T-cell (primary cell): ENCODE results near the gene KSR1. TPM values are rescaled to one million over a fixed set of nuclear protein-coding genes. Genes with fewer than 3 reads are reported as not detected.

Experiments used
- ATAC-seq, 4 experiments: fragments of 200-7000 bp in 3 of 4; fragments of 150-1000 bp in 1 of 4; cut with Tn5 transposase; replicated peaks in 1 of 4; 1 replicate in 3 of 4; 2 replicates in 1 of 4; pipeline ENCODE4 v1.10.0; 2021; ENCODE audit warnings: moderate library complexity in 3 of 4, mild to moderate bottlenecking in 2 of 4, moderate number of reproducible peaks in 1 of 4
- CTCF ChIA-PET, 2 donors: fragments of 300-600 bp; sonication (Branson Sonifier 250); formaldehyde crosslinking; loops; one replicate each; lab custom pipeline; 2022; ENCODE audit warnings: antibody characterized with exemption in 2 of 2; lab: Charles Lee
- POLR2A ChIA-PET, 2 donors: fragments of 300-600 bp; sonication (Branson Sonifier 250); formaldehyde crosslinking; loops; one replicate each; lab custom pipeline; 2022; ENCODE audit warnings: antibody characterized with exemption in 2 of 2; lab: Charles Lee
- DNase-seq, 35 experiments: peaks; one replicate each; pipeline versions ENCODE4 v3.0.0 to v3.0.0-alpha.2; 2013 to 2023
- H3K27ac ChIP-seq: one replicate; pipeline ENCODE4 v1.5.1; 2013; ENCODE audit warnings: low read length
- H3K27me3 ChIP-seq, 2 experiments: replicated peaks in 1 of 2; 1 replicate in 1 of 2; 2 replicates in 1 of 2; pipeline versions ENCODE4 v1.6.1 to v1.7.0; 2013; ENCODE audit warnings: low read length in 1 of 2, mixed read lengths in 1 of 2; ENCODE audit not compliant: control insufficient read depth in 2 of 2, insufficient read depth in 2 of 2; ENCODE audit errors: extremely low read depth in 1 of 2
- H3K36me3 ChIP-seq, 2 donors: 1 replicate in 1 of 2; 2 replicates in 1 of 2; pipeline versions ENCODE4 v1.6.1 to v1.7.0; 2013; ENCODE audit warnings: low read length in 1 of 2; ENCODE audit not compliant: control insufficient read depth in 2 of 2, insufficient read depth in 1 of 2; ENCODE audit errors: extremely low read depth in 1 of 2
- H3K4me1 ChIP-seq, 2 experiments: 1 replicate in 1 of 2; 2 replicates in 1 of 2; pipeline versions ENCODE4 v1.6.1 to v1.7.0; 2013; ENCODE audit warnings: low read length in 2 of 2, mixed read lengths in 1 of 2; ENCODE audit not compliant: insufficient read depth in 2 of 2, control insufficient read depth in 1 of 2; ENCODE audit errors: extremely low read depth in 1 of 2
- H3K4me3 ChIP-seq, 2 donors: 1 replicate in 1 of 2; 2 replicates in 1 of 2; pipeline versions ENCODE4 v1.5.1 to v1.7.0; 2013; ENCODE audit warnings: mild to moderate bottlenecking in 2 of 2, low read length in 1 of 2, moderate library complexity in 1 of 2; ENCODE audit not compliant: control insufficient read depth in 1 of 2; ENCODE audit errors: extremely low read depth in 1 of 2
- H3K9me3 ChIP-seq: 2 replicates; pipeline ENCODE4 v1.7.0; 2013
- H3K27ac Mint-ChIP-seq, 2 donors: one replicate each; pipeline ENCODE4 v1.8.0; 2020 to 2021; ENCODE audit warnings: mild to moderate bottlenecking in 2 of 2, mixed read lengths in 2 of 2
- H3K27me3 Mint-ChIP-seq, 2 donors: one replicate each; pipeline ENCODE4 v1.8.0; 2021 to 2022; ENCODE audit warnings: mixed read lengths in 2 of 2
- H3K36me3 Mint-ChIP-seq: one replicate; pipeline ENCODE4 v1.8.0; 2021; ENCODE audit warnings: mixed read lengths
- H3K4me1 Mint-ChIP-seq, 3 donors: one replicate each; pipeline ENCODE4 v1.8.0; 2020 to 2022; ENCODE audit warnings: mixed read lengths in 3 of 3, mild to moderate bottlenecking in 1 of 3
- H3K4me3 Mint-ChIP-seq, 3 donors: one replicate each; pipeline ENCODE4 v1.8.0; 2020 to 2022; ENCODE audit warnings: mild to moderate bottlenecking in 3 of 3, mixed read lengths in 3 of 3, moderate library complexity in 3 of 3
- H3K9me3 Mint-ChIP-seq, 3 donors: one replicate each; pipeline ENCODE4 v1.8.0; 2020 to 2022; ENCODE audit warnings: mixed read lengths in 3 of 3
- WGBS: methylation state at CpG from one replicate; pipeline ENCODE4 v1.1.5; 2013; ENCODE audit warnings: missing lambda C conversion rate; ENCODE audit not compliant: insufficient coverage; 5-methylcytosine and 5-hydroxymethylcytosine counted together
- total RNA-seq, 35 experiments: library from RNA in 6 of 35; stranded (reverse) in 6 of 35; fragments of 120-200 nt in 1 of 35; gene quantifications; one replicate each; pipeline versions ENCODE4 v1.2.1 to v1.2.4 and lab custom pipeline; 2013 to 2026

KSR1 gene
- total RNA-seq, 5 donors from 2014 or later (not counting 1 experiment from before 2014, with no cell fraction given) = 26.8 to 35.8 (median 27.6) TPM

GRCh38 chr17:27544350-27545131 lies 88.3 kb downstream of the KSR1 start:
- no peaks in the 10 kb centered on the region for H3K36me3 ChIP-seq
- ATAC-seq (peak; percentile 50 to 87 (median 57)), DNase-seq (peak in 12 of 35 experiments; percentile 3 to 48 (median 9))
- peak overlapping the region; percentile 48 to 61 for H3K27ac Mint-ChIP-seq
- H3K36me3 Mint-ChIP-seq = no peaks in the 10 kb centered on the region
- H3K4me3 Mint-ChIP-seq = peak overlapping the region; percentile 25 to 39 (median 37)
- H3K9me3 ChIP-seq = no peaks in the 10 kb centered on the region
- no peak overlapping the region for H3K4me3 ChIP-seq
- no peaks in the 10 kb centered on the region for H3K27me3 ChIP-seq
- POLR2A ChIA-PET = no interaction called here
- 11% methylated on average over 8 of the region's 10 CpGs for WGBS
- H3K27ac ChIP-seq = no peak overlapping the region
- peaks cover 3 to 33% of the 10 kb centered on the region in 2 experiments for H3K4me1 ChIP-seq
- H3K9me3 Mint-ChIP-seq = no peaks in the 10 kb centered on the region
- H3K27me3 Mint-ChIP-seq = no peaks in the 10 kb centered on the region
- CTCF ChIA-PET = interaction anchor here in 1 of 2 donors (1.0 to 1.1 kb wide), 2 partner anchors 12 to 89 kb away, joined by 3 to 4 read pairs; no protein-coding TSS in a partner anchor
- H3K4me1 Mint-ChIP-seq = peaks cover 39 to 61% (median 42%) of the 10 kb centered on the region in 3 donors

- H3K4me3 ChIP-seq = no peak overlapping the region
- H3K9me3 ChIP-seq = no peaks in the 10 kb centered on the region
- no peak overlapping the region for H3K27ac Mint-ChIP-seq
- no peaks in the 10 kb centered on the region for H3K36me3 Mint-ChIP-seq
- no peaks in the 10 kb centered on the region for H3K27me3 Mint-ChIP-seq
- H3K27me3 ChIP-seq = no peaks in the 10 kb centered on the region
- no peaks in the 10 kb centered on the region for H3K9me3 Mint-ChIP-seq
- H3K4me3 Mint-ChIP-seq = no peak overlapping the region
- peaks cover 3 to 33% of the 10 kb centered on the region in 2 experiments for H3K4me1 ChIP-seq
- ChIA-PET CTCF (interaction anchor here in 1 of 2 donors (0.6 to 1.1 kb wide), 4 partner anchors 54 to 148 kb away, joined by 3 to 8 read pairs (median 4); no protein-coding TSS in a partner anchor), POLR2A (no interaction called here)
- ATAC-seq (no peak), DNase-seq (no peak)
- no peaks in the 10 kb centered on the region for H3K36me3 ChIP-seq
- peaks cover 39 to 61% (median 42%) of the 10 kb centered on the region in 3 donors for H3K4me1 Mint-ChIP-seq
- 95% methylated on average over 8 of the region's 8 CpGs for WGBS
- no peak overlapping the region for H3K27ac ChIP-seq
Measured at GRCh38 chr17:27545562-27546229, 89.4 kb downstream of the KSR1 start.

DNA sequence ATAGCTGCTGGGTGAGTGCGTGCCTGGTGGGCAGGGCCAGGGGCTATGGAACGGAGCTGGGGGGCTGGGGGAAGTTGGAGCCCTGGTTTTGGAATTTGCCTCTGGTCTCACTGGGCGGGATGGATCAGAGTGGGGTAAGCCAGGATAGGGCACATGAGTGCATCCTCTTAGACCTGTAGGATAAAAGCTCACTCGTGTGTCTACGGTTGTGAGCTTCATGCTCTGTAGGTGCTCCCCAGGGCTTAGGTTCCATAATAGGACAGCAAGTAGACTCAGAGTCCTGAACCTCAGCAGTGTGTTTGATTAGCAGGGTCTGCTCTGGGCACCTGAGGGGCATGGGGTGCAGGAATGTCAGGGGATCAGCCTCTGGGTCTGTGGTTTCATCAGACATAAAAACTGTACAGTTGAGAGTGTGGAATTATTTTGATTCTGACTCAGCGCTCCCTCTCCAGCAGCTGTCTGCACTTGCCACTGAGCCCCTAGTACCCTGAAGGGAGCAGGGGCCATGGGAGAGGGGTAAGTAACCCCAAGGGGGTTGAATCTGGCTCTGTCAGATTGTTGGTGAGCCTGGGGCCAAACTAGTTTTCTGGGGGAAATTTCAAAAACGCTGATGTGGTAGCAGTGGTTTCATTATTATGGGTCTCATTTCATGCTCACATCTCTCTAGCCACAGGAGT lies 90.5 kb downstream of the KSR1 start:
- no peaks in the 10 kb centered on the region for H3K27me3 ChIP-seq
- no peaks in the 10 kb centered on the region for H3K9me3 ChIP-seq
- ATAC-seq (no peak), DNase-seq (no peak)
- Mint-ChIP-seq H3K4me1 (peaks cover 34 to 50% (median 35%) of the 10 kb centered on the region in 3 donors), H3K4me3 (no peak overlapping the region), H3K36me3 (peaks cover 9% of the 10 kb centered on the region), H3K27ac (no peak overlapping the region), H3K9me3 (no peaks in the 10 kb centered on the region), H3K27me3 (no peaks in the 10 kb centered on the region)
- H3K4me3 ChIP-seq = no peak overlapping the region
- POLR2A ChIA-PET = no interaction called here
- peaks cover 3 to 33% of the 10 kb centered on the region in 2 experiments for H3K4me1 ChIP-seq
- CTCF ChIA-PET = interaction anchor here in 1 of 2 donors (0.6 to 1.0 kb wide), 4 partner anchors 53 to 85 kb away, joined by 3 to 5 read pairs (median 4); no protein-coding TSS in a partner anchor
- WGBS = 87% methylated on average over 5 of the region's 7 CpGs
- no peak overlapping the region for H3K27ac ChIP-seq
- H3K36me3 ChIP-seq = peaks cover 0 to 3% of the 10 kb centered on the region in 2 donors

GRCh38 chr17:27547301-27547683 lies 91.0 kb downstream of the KSR1 start:
- no peak overlapping the region for H3K4me3 Mint-ChIP-seq
- no peak for ATAC-seq
- H3K9me3 Mint-ChIP-seq = no peaks in the 10 kb centered on the region
- peaks cover 0 to 6% of the 10 kb centered on the region in 2 donors for H3K36me3 ChIP-seq
- ChIA-PET POLR2A (interaction anchor here in 1 of 2 donors (0.6 kb wide), 1 partner anchor 46 kb away, joined by 3 read pairs; no protein-coding TSS in a partner anchor), CTCF (no interaction called here)
- no peak overlapping the region for H3K27ac Mint-ChIP-seq
- peaks cover 13% of the 10 kb centered on the region for H3K36me3 Mint-ChIP-seq
- no peaks in the 10 kb centered on the region for H3K27me3 ChIP-seq
- DNase-seq = no peak
- H3K4me3 ChIP-seq = no peak overlapping the region
- no peaks in the 10 kb centered on the region for H3K27me3 Mint-ChIP-seq
- H3K4me1 ChIP-seq = peaks cover 3 to 33% of the 10 kb centered on the region in 2 experiments
- H3K27ac ChIP-seq = no peak overlapping the region
- no CpG with 5 or more reads among the region's 4 CpGs for WGBS
- H3K9me3 ChIP-seq = no peaks in the 10 kb centered on the region
- H3K4me1 Mint-ChIP-seq = peaks cover 31 to 45% (median 35%) of the 10 kb centered on the region in 3 donors

- CTCF ChIA-PET = no interaction called here
- Mint-ChIP-seq H3K4me1 (peaks cover 28 to 38% (median 35%) of the 10 kb centered on the region in 3 donors), H3K27ac (no peak overlapping the region), H3K36me3 (peaks cover 19% of the 10 kb centered on the region), H3K9me3 (no peaks in the 10 kb centered on the region), H3K4me3 (no peak overlapping the region), H3K27me3 (no peaks in the 10 kb centered on the region)
- no peak for DNase-seq
- Histone ChIP-seq H3K4me3 (no peak overlapping the region), H3K27me3 (no peaks in the 10 kb centered on the region), H3K27ac (no peak overlapping the region), H3K9me3 (no peaks in the 10 kb centered on the region), H3K4me1 (peaks cover 3 to 26% of the 10 kb centered on the region in 2 experiments), H3K36me3 (peaks cover 0 to 6% of the 10 kb centered on the region in 2 donors)
- ATAC-seq = no peak
- POLR2A ChIA-PET = no interaction called here
- 100% methylated on average over 1 of the region's 7 CpGs for WGBS
Measured at GRCh38 chr17:27548369-27548768, 92.1 kb downstream of the KSR1 start.
